Neural cell (in vitro differentiated cells): ENCODE data around the gene TYK2. TPM values are rescaled to one million over a fixed set of nuclear protein-coding genes. Genes with fewer than 3 reads are reported as not detected.
A peak's percentile ranks its signal among the peaks of the same experiment; 100 is the strongest.

Experiments used
- H2AFZ ChIP-seq: fragments of 200-600, 300-800 bp; sonication (generic), shearing (Covaris generic); 2 replicates; pipeline ENCODE4 v1.6.0; 2014; ENCODE audit warnings: low read depth, mild to moderate bottlenecking, antibody characterized with exemption, low read length, moderate library complexity
- H3F3A ChIP-seq: fragments of 200-600 bp; shearing (Covaris generic); 2 replicates; pipeline ENCODE4 v1.6.1; 2016; ENCODE audit warnings: mild to moderate bottlenecking, moderate library complexity, mixed read lengths, antibody characterized with exemption, low read length; ENCODE audit not compliant: insufficient read depth, poor library complexity, severe bottlenecking
- H3K27ac ChIP-seq: fragments of 200-600, 300-800 bp; sonication (generic), shearing (Covaris generic); 2 replicates; pipeline ENCODE4 v1.5.1; 2014; ENCODE audit warnings: mild to moderate bottlenecking, low read length, moderate library complexity
- H3K27me3 ChIP-seq: fragments of 300-800, 200-600 bp; sonication (generic), shearing (Covaris generic); 2 replicates; pipeline ENCODE4 v1.6.0; 2014; ENCODE audit warnings: mild to moderate bottlenecking, low read depth, low read length, moderate library complexity; ENCODE audit not compliant: insufficient read depth
- H3K36me3 ChIP-seq: fragments of 300-800, 200-600 bp; sonication (generic), shearing (Covaris generic); 2 replicates; pipeline ENCODE4 v1.5.1; 2014; ENCODE audit warnings: mild to moderate bottlenecking, antibody characterized with exemption, low read length, moderate library complexity; ENCODE audit not compliant: insufficient read depth
- H3K4me2 ChIP-seq: fragments of 300-800, 200-600 bp; sonication (generic), shearing (Covaris generic); 2 replicates; pipeline ENCODE4 v1.6.0; 2014; ENCODE audit warnings: mild to moderate bottlenecking, low read length
- H3K4me3 ChIP-seq: fragments of 300-800, 200-600 bp; sonication (generic), shearing (Covaris generic); 2 replicates; pipeline ENCODE4 v1.5.1; 2014; ENCODE audit warnings: mild to moderate bottlenecking, low read length, moderate library complexity
- H3K79me2 ChIP-seq: fragments of 200-600 bp; shearing (Covaris generic); replicated peaks from 2 replicates; pipeline ENCODE4 v1.6.0; 2014; ENCODE audit warnings: mild to moderate bottlenecking, low read length, moderate library complexity; ENCODE audit not compliant: insufficient read depth
- H3K9ac ChIP-seq: fragments of 300-800, 200-600 bp; sonication (generic), shearing (Covaris generic); 2 replicates; pipeline ENCODE4 v1.6.1; 2016; ENCODE audit warnings: mild to moderate bottlenecking, low read length, mixed read lengths
- H3K9me2 ChIP-seq: fragments of 200-600 bp; shearing (Covaris generic); 2 replicates; pipeline ENCODE4 v1.6.1; 2016; ENCODE audit warnings: mild to moderate bottlenecking, low read length, mixed read lengths; ENCODE audit not compliant: insufficient read depth
- H3K9me3 ChIP-seq: fragments of 200-600, 300-800 bp; sonication (generic), shearing (Covaris generic); 2 replicates; pipeline ENCODE4 v1.6.1; 2016; ENCODE audit warnings: mild to moderate bottlenecking, mixed run types, low read length, moderate library complexity, mixed read lengths
- H4K20me1 ChIP-seq: fragments of 200-600 bp; shearing (Covaris generic); 2 replicates; pipeline ENCODE4 v1.6.1; 2016; ENCODE audit warnings: mild to moderate bottlenecking, mixed run types; ENCODE audit not compliant: insufficient read depth
- CTCF ChIP-seq: fragments of 450-650 bp; IDR thresholded peaks from 2 replicates; pipeline ENCODE4 v1.5.1; 2014; ENCODE audit warnings: antibody characterized with exemption, mild to moderate bottlenecking, moderate library complexity; ENCODE audit not compliant: poor library complexity, severe bottlenecking
- EP300 ChIP-seq: fragments of 450-650 bp; conservative IDR thresholded peaks from 2 replicates; pipeline ENCODE4 v1.6.1; 2014; ENCODE audit warnings: antibody characterized with exemption, mild to moderate bottlenecking, moderate library complexity; ENCODE audit not compliant: poor library complexity, severe bottlenecking
- MXI1 ChIP-seq: fragments of 450-650 bp; conservative IDR thresholded peaks from 2 replicates; pipeline ENCODE4 v1.6.1; 2014; ENCODE audit warnings: antibody characterized with exemption, mild to moderate bottlenecking; ENCODE audit not compliant: poor library complexity, severe bottlenecking
- POLR2AphosphoS5 ChIP-seq: IDR thresholded peaks from 2 replicates; pipeline ENCODE4 v1.6.1; 2012
- SMC3 ChIP-seq: fragments of 450-650 bp; conservative IDR thresholded peaks from 2 replicates; pipeline ENCODE4 v1.6.1; 2014; ENCODE audit warnings: antibody characterized with exemption, mild to moderate bottlenecking, moderate library complexity; ENCODE audit not compliant: poor library complexity
- polyA plus RNA-seq: library from polyadenylated mRNA; depleted of rRNA; stranded (reverse); fragments of >200 nt; gene quantifications from 2 replicates; pipeline ENCODE4 v1.2.3, GENCODE V29; 2014

TYK2 gene
- polyA plus RNA-seq, 1 donor from 2014 or later, result 95.8 TPM

GRCh38 chr19:10421240-10422045 is 41.1 kb upstream of the TYK2 start:
- Histone ChIP-seq H3K79me2 (no peaks in the 10 kb centered on the region), H3K27ac (no peak overlapping the region), H3K36me3 (no peaks in the 10 kb centered on the region), H3K9me3 (no peaks in the 10 kb centered on the region), H3F3A (peaks cover 5% of the 10 kb centered on the region), H3K4me2 (no peak overlapping the region), H2AFZ (no peak overlapping the region), H3K9ac (peak overlapping the region; percentile 48), H3K27me3 (peaks cover 97% of the 10 kb centered on the region), H3K9me2 (no peaks in the 10 kb centered on the region), H3K4me3 (peak overlapping the region; percentile 71), H4K20me1 (no peaks in the 10 kb centered on the region)
- TF ChIP-seq SMC3 (no peak), POLR2AphosphoS5 (peak; percentile 13), CTCF (peak; percentile 4), EP300 (no peak), MXI1 (no peak)

- Histone ChIP-seq H3K4me3 (peak within 1 kb of the TSS; percentile 71), H3K79me2 (no peaks in the 10 kb centered on the region), H4K20me1 (no peaks in the 10 kb centered on the region), H3K4me2 (peak within 1 kb of the TSS; percentile 60), H3K9ac (peak within 1 kb of the TSS; percentile 50), H3K27me3 (peaks cover 97% of the 10 kb centered on the region), H3K36me3 (no peaks in the 10 kb centered on the region), H3K9me3 (no peaks in the 10 kb centered on the region), H3K9me2 (no peaks in the 10 kb centered on the region), H2AFZ (no peak within 1 kb of the TSS), H3F3A (peaks cover 5% of the 10 kb centered on the region), H3K27ac (no peak within 1 kb of the TSS)
- TF ChIP-seq EP300 (no peak), CTCF (peak; percentile 63), POLR2AphosphoS5 (peak; percentile 68)
Measured at GRCh38 chr19:10420444-10421239, 40.3 kb upstream of the TYK2 start, which contains the start of gene PDE4A. PDE4A (plus strand) TSS chr19:10420538; CDS start chr19:10420765, 227 bp downstream.
